Ovary (tissue), 9 donors: ENCODE results near the gene GRK4. TPM values are rescaled to one million over a fixed set of nuclear protein-coding genes. Genes with fewer than 3 reads are reported as not detected.

ENCODE experiments used
- DNase-seq, 5 donors: peaks; one replicate each; pipeline ENCODE4 v3.0.0-alpha.2; 2019 to 2020
- H3K27ac ChIP-seq, 2 donors: fragments of 200-600 bp; one replicate each; pipeline versions ENCODE4 v1.5.1 to v1.8.0; 2019 to 2022
- H3K27me3 ChIP-seq: fragments of 200-600 bp; one replicate; pipeline ENCODE4 v1.8.0; 2022
- H3K36me3 ChIP-seq: fragments of 200-600 bp; sonication (generic); one replicate; pipeline ENCODE4 v1.5.1; 2019
- H3K4me1 ChIP-seq: one replicate; pipeline ENCODE4 v1.8.1; 2013; ENCODE audit warnings: mild to moderate bottlenecking, moderate library complexity; ENCODE audit not compliant: insufficient read depth
- H3K4me3 ChIP-seq: fragments of 200-600 bp; sonication (generic); one replicate; pipeline ENCODE4 v1.5.1; 2017
- H3K9me3 ChIP-seq, 2 donors: fragments of 200-600 bp in 1 of 2; sonication (generic) in 1 of 2; one replicate each; pipeline versions ENCODE4 v1.5.1 to v1.8.1; 2013 to 2019; ENCODE audit warnings: mild to moderate bottlenecking in 1 of 2, moderate library complexity in 1 of 2
- CTCF ChIP-seq, 3 donors: fragments of 450-650 bp in 2 of 3; fragments of 200-600 bp in 1 of 3; IDR thresholded peaks; one replicate each; pipeline versions ENCODE4 v1.5.1 to v1.8.0; 2016 to 2022; ENCODE audit warnings: antibody characterized with exemption in 3 of 3, mild to moderate bottlenecking in 1 of 3
- EP300 ChIP-seq: sonication (generic); formaldehyde crosslinking; IDR thresholded peaks from one replicate; pipeline ENCODE4 v1.6.1; 2017; ENCODE audit warnings: antibody characterized with exemption
- POLR2A ChIP-seq: fragments of 450-650 bp; IDR thresholded peaks from one replicate; pipeline ENCODE4 v1.6.1; 2017; ENCODE audit warnings: antibody characterized with exemption, mild to moderate bottlenecking, moderate library complexity
- WGBS, 3 donors: extraction: QIAGEN DNeasy Blood & Tissue Kit in 1 of 3; methylation state at CpG; one replicate each; pipeline versions ENCODE4 v1.1.5 to v1.1.7; 2013 to 2017; 5-methylcytosine and 5-hydroxymethylcytosine counted together
- intact Hi-C, 4 donors: fragments of 100-400 bp; cut with DNase I; formaldehyde crosslinking; loops; one replicate each; pipeline versions ENCODE4 v1.11.0 to v1.15.1; 2022 to 2023
- polyA plus RNA-seq, 2 donors: library from polyadenylated mRNA; stranded (reverse); fragments of 200-250 nt in 1 of 2; fragments of 350-450 nt in 1 of 2; fragmentation: Illumina TruSeq in 1 of 2; extraction: RNeasy Lipid Tissue Mini Kit (QIAGEN cat#74804) in 1 of 2; gene quantifications; one replicate each; pipeline ENCODE4 v1.2.3, GENCODE V29; 2013 to 2014
- total RNA-seq, 7 donors: library from RNA; depleted of rRNA in 2 of 7; stranded (reverse); fragments of >200 nt in 2 of 7; fragmentation: NEBNext Ultra II Directional in 3 of 7; extraction: Animal tissue kit (Norgen Biotek cat#: 25700) in 3 of 7; gene quantifications; one replicate each; pipeline versions ENCODE4 v1.1.0 to v1.2.4, GENCODE V29; 2016 to 2023
- donor health status: DM: no; HTN: no; CAD: no; lungs with moderate emphysema.
- donor health status: DM: no; HTN: no; CAD: no.
- donor health status: Bipolar disorder and iron deficiency.
- donor health status: DM: yes; HTN: yes; CAD: no.
- donor health status: DM: no; HTN: no; CAD: no.
- donor health status: DM: yes; HTN: yes; CAD: no.

Gene GRK4
- total and polyA plus RNA-seq, 9 donors: 3.3 to 17.6 (median 6.9) TPM

DNA sequence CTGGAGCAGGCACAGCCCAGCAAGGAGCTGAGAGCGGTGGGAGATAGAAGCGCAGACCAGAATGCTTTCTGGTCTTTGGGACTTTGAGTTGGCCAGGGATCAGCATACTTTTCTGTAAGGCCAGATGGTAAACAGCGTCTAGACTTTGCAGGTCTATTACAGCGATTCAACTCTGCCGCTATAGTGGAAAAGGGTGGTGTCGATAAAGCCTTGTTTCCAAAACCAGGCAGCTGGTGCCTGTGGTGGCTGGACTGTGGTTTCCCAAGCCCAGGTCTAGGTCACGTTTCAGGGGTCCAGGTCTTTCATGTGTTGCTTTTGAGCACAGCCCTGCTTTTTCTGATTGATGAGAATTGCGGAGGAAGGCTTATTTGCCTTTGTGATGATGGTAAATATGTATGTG, 70.9 kb downstream of the GRK4 start:
- Histone ChIP-seq H3K4me1 (no peaks in the 10 kb centered on the region), H3K27me3 (no peaks in the 10 kb centered on the region), H3K9me3 (no peaks in the 10 kb centered on the region), H3K36me3 (no peaks in the 10 kb centered on the region), H3K27ac (no peak overlapping the region), H3K4me3 (no peak overlapping the region)
- intact Hi-C loops: loop anchor here in 1 of 4 donors (5.0 kb wide), 1 partner anchor 272 kb away; no protein-coding TSS in a partner anchor
- 87 to 91% (median 88%) methylated on average over 8 of the region's 8 CpGs for WGBS, 3 donors
- no peak for DNase-seq
- TF ChIP-seq EP300: no peak
- TF ChIP-seq CTCF (IDR thresholded peaks at IDR 0.05): no peak
- TF ChIP-seq POLR2A: no peak

DNA sequence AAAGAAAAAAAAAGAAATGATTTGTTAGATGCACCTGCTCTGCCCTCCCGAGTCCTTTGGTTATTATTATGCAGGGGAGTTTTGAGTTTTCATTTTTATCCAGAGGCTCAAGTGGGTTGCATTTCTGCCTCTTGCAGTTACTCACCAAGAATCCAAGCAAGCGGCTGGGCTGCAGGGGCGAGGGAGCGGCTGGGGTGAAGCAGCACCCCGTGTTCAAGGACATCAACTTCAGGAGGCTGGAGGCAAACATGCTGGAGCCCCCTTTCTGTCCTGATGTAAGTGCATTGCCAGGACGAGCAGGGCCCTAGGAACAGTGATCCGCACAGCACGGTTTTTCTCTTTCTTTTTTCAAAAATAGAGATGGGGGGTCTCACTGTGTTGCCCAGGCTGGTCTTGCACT, 71.9 kb downstream of the GRK4 start:
- Histone ChIP-seq H3K9me3 (no peaks in the 10 kb centered on the region), H3K36me3 (no peaks in the 10 kb centered on the region), H3K4me3 (no peak overlapping the region), H3K27ac (no peak overlapping the region), H3K27me3 (no peaks in the 10 kb centered on the region), H3K4me1 (no peaks in the 10 kb centered on the region)
- TF ChIP-seq EP300 (no peak), POLR2A (no peak), CTCF (IDR thresholded peaks at IDR 0.05) (no peak)
- no peak for DNase-seq
- WGBS, 3 donors: 73 to 80% (median 76%) methylated on average over 8 of the region's 8 CpGs
- intact Hi-C loops: no loop called here

DNA sequence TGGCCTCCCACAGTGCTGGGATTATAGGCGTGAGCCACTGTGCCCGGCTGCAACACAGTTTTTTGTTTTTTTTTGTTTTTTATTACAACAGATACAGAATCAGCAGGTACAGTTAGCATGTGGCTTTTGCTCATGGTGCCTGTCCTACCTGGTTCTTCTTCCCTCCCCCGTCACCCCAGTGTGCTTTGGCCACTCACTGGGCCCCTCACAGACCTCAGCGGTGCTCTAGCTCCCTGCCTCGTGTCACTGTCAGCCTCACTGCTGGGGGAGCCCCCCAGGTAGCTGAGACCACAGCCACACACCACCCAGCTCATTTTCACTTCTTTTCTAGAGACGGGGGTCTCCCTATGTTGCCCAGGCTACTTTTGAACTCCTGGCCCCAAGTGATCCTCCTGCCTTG, 72.3 kb downstream of the GRK4 start:
- H3K27ac ChIP-seq: no peak overlapping the region
- TF ChIP-seq POLR2A (no peak), EP300 (no peak), CTCF (IDR thresholded peaks at IDR 0.05) (no peak)
- DNase-seq: no peak
- no peak overlapping the region for H3K4me3 ChIP-seq
- no peaks in the 10 kb centered on the region for H3K36me3 ChIP-seq
- 84 to 86% (median 85%) methylated on average over 6 of the region's 6 CpGs for WGBS, 3 donors
- H3K9me3 ChIP-seq: no peaks in the 10 kb centered on the region
- no peaks in the 10 kb centered on the region for H3K27me3 ChIP-seq
- intact Hi-C loops: loop anchor here in 1 of 4 donors (2.0 kb wide), 1 partner anchor 273 kb away; no protein-coding TSS in a partner anchor
- no peaks in the 10 kb centered on the region for H3K4me1 ChIP-seq

- no peak overlapping the region for H3K4me3 ChIP-seq
- DNase-seq: no peak
- TF ChIP-seq EP300: no peak
- no peak for TF ChIP-seq POLR2A
- TF ChIP-seq CTCF (IDR thresholded peaks at IDR 0.05): no peak
- H3K27ac ChIP-seq: no peak overlapping the region
- no peaks in the 10 kb centered on the region for H3K9me3 ChIP-seq
- intact Hi-C loops: loop anchor here in 1 of 4 donors (2.0 kb wide), 1 partner anchor 274 kb away; no protein-coding TSS in a partner anchor
- no peaks in the 10 kb centered on the region for H3K27me3 ChIP-seq
- WGBS, 3 donors: 86 to 90% (median 86%) methylated on average over 21 of the region's 21 CpGs
- H3K36me3 ChIP-seq: no peaks in the 10 kb centered on the region
- peaks cover 6% of the 10 kb centered on the region for H3K4me1 ChIP-seq
Observed at GRCh38 chr4:3036131-3036952, 73.0 kb downstream of the GRK4 start.
